ENCODE data around the gene FLYWCH1. TPM values are rescaled to one million over a fixed set of nuclear protein-coding genes. Genes with fewer than 3 reads are reported as not detected.

FLYWCH1 gene, protein sequence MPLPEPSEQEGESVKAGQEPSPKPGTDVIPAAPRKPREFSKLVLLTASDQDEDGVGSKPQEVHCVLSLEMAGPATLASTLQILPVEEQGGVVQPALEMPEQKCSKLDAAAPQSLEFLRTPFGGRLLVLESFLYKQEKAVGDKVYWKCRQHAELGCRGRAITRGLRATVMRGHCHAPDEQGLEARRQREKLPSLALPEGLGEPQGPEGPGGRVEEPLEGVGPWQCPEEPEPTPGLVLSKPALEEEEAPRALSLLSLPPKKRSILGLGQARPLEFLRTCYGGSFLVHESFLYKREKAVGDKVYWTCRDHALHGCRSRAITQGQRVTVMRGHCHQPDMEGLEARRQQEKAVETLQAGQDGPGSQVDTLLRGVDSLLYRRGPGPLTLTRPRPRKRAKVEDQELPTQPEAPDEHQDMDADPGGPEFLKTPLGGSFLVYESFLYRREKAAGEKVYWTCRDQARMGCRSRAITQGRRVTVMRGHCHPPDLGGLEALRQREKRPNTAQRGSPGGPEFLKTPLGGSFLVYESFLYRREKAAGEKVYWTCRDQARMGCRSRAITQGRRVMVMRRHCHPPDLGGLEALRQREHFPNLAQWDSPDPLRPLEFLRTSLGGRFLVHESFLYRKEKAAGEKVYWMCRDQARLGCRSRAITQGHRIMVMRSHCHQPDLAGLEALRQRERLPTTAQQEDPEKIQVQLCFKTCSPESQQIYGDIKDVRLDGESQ
- 38.3 and 41.2 TPM in 2 replicates for total RNA-seq

GRCh38 chr16:2911638-2912329 is at the start of gene FLYWCH1:
FLYWCH1 (plus strand) TSS chr16:2911931; CDS start chr16:2929686, 17,755 bp downstream.

DNA sequence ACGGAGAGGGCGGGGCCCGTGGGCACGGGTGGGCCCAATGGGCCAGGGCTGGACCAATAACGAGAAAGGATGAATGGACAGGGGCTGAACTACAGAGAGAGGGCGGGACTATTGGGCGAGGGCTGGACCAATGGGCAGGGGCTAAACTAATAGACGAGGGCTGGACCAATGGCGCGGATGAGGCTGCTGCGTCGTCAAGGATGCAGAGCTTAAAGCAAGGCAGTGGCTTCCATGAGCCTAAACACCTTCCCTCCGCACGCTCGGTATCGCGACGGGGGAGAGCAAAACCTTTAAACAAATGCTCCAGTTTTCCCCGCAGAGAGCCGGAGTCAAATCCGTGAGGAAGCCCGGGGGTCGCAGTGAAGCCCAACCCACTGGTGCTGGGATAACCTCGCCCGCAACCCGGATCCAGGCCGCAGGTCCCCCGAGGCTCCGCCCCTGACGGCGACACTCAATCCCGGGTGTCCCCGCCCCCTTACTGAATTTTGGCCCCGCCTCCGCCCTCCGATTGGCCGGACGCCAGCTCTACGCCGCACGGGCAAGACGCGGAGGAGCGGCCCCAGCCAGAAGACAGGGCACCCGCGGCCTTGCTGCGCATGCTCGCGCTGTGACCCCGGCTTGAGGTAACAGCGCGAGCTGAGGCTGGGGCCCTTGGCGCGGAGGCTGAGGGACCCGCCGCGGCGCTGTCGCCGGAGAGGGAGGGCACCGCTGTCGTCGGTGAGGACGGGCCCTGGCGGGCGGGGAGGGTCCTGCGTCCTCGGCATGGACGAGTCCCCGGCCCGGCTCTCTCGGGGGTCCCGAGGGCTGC is 28.9 kb upstream of the FLYWCH1 start, which contains the start of gene FLYWCH2:
TSS of gene FLYWCH2 (plus strand) at position 566 of the 808 bp plus-strand sequence. CDS start 13,235 bp downstream, outside the sequence.

DNA sequence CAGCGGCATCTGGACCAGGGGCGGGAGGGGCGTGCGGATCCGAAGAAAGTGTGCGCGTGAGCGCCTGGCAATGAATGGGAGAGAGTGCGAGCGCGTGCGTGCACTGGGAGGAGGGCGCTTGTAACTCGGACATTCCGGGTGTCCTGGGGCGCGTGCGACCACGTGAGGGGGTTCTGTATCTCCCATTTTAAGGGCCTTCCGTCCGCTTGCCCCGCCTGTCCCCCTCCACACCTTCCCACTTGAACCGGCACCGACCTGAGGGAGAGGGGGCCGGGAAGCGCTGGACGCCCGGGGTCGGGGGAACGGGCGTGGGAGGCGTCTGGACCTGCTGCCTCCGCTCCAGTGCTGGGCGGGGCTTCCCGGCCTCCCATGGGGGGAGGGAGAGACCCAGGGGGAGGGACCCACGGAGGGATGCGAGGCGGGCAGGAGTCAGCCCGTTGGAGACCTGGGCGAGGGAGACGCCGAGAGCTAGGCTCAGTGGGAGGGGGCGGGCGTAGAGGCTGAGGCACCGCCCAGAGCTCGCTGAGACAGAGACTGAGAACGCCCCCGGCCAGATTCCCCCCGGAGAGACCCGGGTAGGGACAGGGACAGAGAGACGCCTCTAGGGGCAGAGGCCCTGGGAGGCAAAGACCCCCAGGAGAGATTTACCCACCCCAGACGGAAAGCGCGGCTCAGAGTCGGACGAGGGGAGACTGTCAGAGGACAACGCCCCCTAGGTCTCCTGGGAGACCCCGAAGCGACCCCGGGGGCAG is 52.2 kb downstream of the FLYWCH1 start, which contains the start of gene KREMEN2:
TSS of gene KREMEN2 (plus strand) at position 553 of the 752 bp plus-strand sequence. CDS start 246 bp downstream, outside the sequence.

GRCh38 chr16:2968738-2969544 is 57.2 kb downstream of the FLYWCH1 start, which contains the start of gene PAQR4:
PAQR4 (plus strand) TSS chr16:2969348; CDS start chr16:2969675, 327 bp downstream.

GRCh38 chr16:2980227-2981176 is 68.8 kb downstream of the FLYWCH1 start, which contains the start of gene PKMYT1:
PKMYT1 (minus strand) TSS chr16:2980446; CDS start chr16:2979657, 789 bp downstream.

Other genes with a start within 250 kb of the FLYWCH1 start
- gene KCTD5, start 229.4 kb upstream of the FLYWCH1 start, total RNA-seq = 21.4 and 32.6 TPM in 2 replicates
- gene PRSS27, start 191.7 kb upstream of the FLYWCH1 start, total RNA-seq = 0.19 and 0.56 TPM in 2 replicates
- gene SRRM2, start 159.3 kb upstream of the FLYWCH1 start, total RNA-seq = 38.5 and 43.7 TPM in 2 replicates
- 323 and 366 TPM in 2 replicates for gene ELOB, start 134.7 kb upstream of the FLYWCH1 start, total RNA-seq
- gene PRSS33, start 124.4 kb upstream of the FLYWCH1 start, total RNA-seq = not detected in 2 replicates
- gene PRSS41, start 113.5 kb upstream of the FLYWCH1 start, total RNA-seq = not detected in 2 replicates
- 1.7 TPM in 2 replicates for gene PRSS21, start 94.7 kb upstream of the FLYWCH1 start, total RNA-seq
- 2.5 and 3.8 TPM in 2 replicates for gene ZG16B, start 81.6 kb upstream of the FLYWCH1 start, total RNA-seq
- under 0.01 TPM in 1 of 2 replicates, not detected in the other for gene PRSS22, start 53.8 kb upstream of the FLYWCH1 start, total RNA-seq
- 45.1 and 91.6 TPM in 2 replicates for gene FLYWCH2, start 28.7 kb upstream of the FLYWCH1 start, total RNA-seq
- gene KREMEN2, start 52.3 kb downstream of the FLYWCH1 start, total RNA-seq = under 0.01 TPM in 1 of 2 replicates, not detected in the other
- gene PAQR4, start 57.4 kb downstream of the FLYWCH1 start, total RNA-seq = 1.7 and 8.1 TPM in 2 replicates
- gene PKMYT1, start 68.5 kb downstream of the FLYWCH1 start, total RNA-seq = 0.56 and 12.8 TPM in 2 replicates
- not detected in 2 replicates for gene CLDN9, start 101.0 kb downstream of the FLYWCH1 start, total RNA-seq
- 0.19 TPM in 1 of 2 replicates, not detected in the other for gene CLDN6, start 106.3 kb downstream of the FLYWCH1 start, total RNA-seq
- gene TNFRSF12A, start 108.4 kb downstream of the FLYWCH1 start, total RNA-seq = 258 and 401 TPM in 2 replicates
- 7.1 and 10.4 TPM in 2 replicates for gene HCFC1R1, start 112.0 kb downstream of the FLYWCH1 start, total RNA-seq
- gene THOC6, start 112.1 kb downstream of the FLYWCH1 start, total RNA-seq = 18.0 and 30.1 TPM in 2 replicates
- 0.38 and 0.56 TPM in 2 replicates for gene BICDL2, start 125.0 kb downstream of the FLYWCH1 start, total RNA-seq
- under 0.01 TPM in 1 of 2 replicates, not detected in the other for gene MMP25, start 134.6 kb downstream of the FLYWCH1 start, total RNA-seq
- gene IL32, start 153.7 kb downstream of the FLYWCH1 start, total RNA-seq = 7.1 and 32.4 TPM in 2 replicates
- not detected in 2 replicates for gene ZSCAN10, start 187.4 kb downstream of the FLYWCH1 start, total RNA-seq
- 12.5 and 13.8 TPM in 2 replicates for gene ZNF205, start 200.7 kb downstream of the FLYWCH1 start, total RNA-seq
- gene ZNF213, start 223.1 kb downstream of the FLYWCH1 start, total RNA-seq = 5.1 and 5.9 TPM in 2 replicates